ENCODE results near the gene CATSPERB. TPM values are rescaled to one million over a fixed set of nuclear protein-coding genes. Genes with fewer than 3 reads are reported as not detected.

The CATSPERB gene
- total and polyA plus RNA-seq, 2 experiments from 2014 or later: 0.27 to 0.38 TPM

DNA sequence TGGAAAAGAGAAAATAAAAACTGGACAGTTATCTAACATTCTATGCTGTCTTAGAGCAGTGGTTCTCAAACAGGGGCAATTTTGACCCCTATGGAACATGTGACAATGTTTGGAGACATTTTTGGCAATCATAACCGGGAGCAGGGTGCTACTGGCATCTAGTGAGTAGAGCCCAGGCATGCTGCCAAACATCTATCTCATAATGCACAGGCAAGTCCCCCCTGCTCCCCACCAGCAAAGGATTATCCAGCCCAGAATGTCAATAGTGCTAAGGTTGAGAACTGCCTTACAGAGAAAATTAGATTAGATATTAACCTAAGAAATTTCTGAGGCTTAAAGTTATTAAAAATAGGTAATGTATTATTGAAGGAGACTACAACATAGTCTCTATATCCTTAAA, 22.9 kb upstream of the CATSPERB start:
- Mint-ChIP-seq H3K36me3 (ENCODE audit: low read depth) (no peaks in the 10 kb centered on the region), H3K9me3 (no peaks in the 10 kb centered on the region), H3K4me3 (no peak overlapping the region), H3K27me3 (ENCODE audit: insufficient read depth, low read depth, poor library complexity) (peaks cover 3% of the 10 kb centered on the region), H3K4me1 (peaks cover 11% of the 10 kb centered on the region), H3K27ac (no peak overlapping the region)
- Histone ChIP-seq H2AFZ (no peak overlapping the region), H3K4me3 (no peak overlapping the region), H3F3A (replicated peaks; ENCODE audit: low read depth) (no peaks in the 10 kb centered on the region), H3K27ac (ENCODE audit: low read depth) (no peak overlapping the region), H3K27me3 (ENCODE audit: insufficient read depth) (no peaks in the 10 kb centered on the region), H3K9me2 (ENCODE audit: insufficient read depth) (no peaks in the 10 kb centered on the region), H4K20me1 (replicated peaks; ENCODE audit: insufficient read depth) (no peaks in the 10 kb centered on the region), H3K79me2 (replicated peaks; ENCODE audit: insufficient read depth) (no peaks in the 10 kb centered on the region), H3K36me3 (ENCODE audit: insufficient read depth) (no peaks in the 10 kb centered on the region), H3K4me2 (no peak overlapping the region), H3K4me1 (ENCODE audit: insufficient read depth) (0 out of 2 replicates have a peak, but pooled peaks cover 4% of the 10 kb centered on the region)
- DNase-seq (ENCODE audit: low spot score) (no peak), ATAC-seq (no peak)
- no peak for TF ChIP-seq EZH2phosphoT487 (IDR thresholded peaks at IDR 0.05; ENCODE audit: unreplicated experiment)
- TF ChIP-seq, protein P1, sequence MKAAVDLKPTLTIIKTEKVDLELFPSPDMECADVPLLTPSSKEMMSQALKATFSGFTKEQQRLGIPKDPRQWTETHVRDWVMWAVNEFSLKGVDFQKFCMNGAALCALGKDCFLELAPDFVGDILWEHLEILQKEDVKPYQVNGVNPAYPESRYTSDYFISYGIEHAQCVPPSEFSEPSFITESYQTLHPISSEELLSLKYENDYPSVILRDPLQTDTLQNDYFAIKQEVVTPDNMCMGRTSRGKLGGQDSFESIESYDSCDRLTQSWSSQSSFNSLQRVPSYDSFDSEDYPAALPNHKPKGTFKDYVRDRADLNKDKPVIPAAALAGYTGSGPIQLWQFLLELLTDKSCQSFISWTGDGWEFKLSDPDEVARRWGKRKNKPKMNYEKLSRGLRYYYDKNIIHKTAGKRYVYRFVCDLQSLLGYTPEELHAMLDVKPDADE (IDR thresholded peaks at IDR 0.05): no peak
- no peak for TF ChIP-seq ZNF114 (CRISPR knock-in tag; IDR thresholded peaks at IDR 0.05)
- no peak for TF ChIP-seq CREB1 (CRISPR knock-in tag; IDR thresholded peaks at IDR 0.05; ENCODE audit: low read depth)
- TF ChIP-seq, protein P2, sequence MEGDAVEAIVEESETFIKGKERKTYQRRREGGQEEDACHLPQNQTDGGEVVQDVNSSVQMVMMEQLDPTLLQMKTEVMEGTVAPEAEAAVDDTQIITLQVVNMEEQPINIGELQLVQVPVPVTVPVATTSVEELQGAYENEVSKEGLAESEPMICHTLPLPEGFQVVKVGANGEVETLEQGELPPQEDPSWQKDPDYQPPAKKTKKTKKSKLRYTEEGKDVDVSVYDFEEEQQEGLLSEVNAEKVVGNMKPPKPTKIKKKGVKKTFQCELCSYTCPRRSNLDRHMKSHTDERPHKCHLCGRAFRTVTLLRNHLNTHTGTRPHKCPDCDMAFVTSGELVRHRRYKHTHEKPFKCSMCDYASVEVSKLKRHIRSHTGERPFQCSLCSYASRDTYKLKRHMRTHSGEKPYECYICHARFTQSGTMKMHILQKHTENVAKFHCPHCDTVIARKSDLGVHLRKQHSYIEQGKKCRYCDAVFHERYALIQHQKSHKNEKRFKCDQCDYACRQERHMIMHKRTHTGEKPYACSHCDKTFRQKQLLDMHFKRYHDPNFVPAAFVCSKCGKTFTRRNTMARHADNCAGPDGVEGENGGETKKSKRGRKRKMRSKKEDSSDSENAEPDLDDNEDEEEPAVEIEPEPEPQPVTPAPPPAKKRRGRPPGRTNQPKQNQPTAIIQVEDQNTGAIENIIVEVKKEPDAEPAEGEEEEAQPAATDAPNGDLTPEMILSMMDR (conservative IDR thresholded peaks at IDR 0.05; ENCODE audit: low read depth in 2 of 2): no peak
- TF ChIP-seq ZNF331 (CRISPR knock-in tag; IDR thresholded peaks at IDR 0.05; ENCODE audit: low read depth): no peak
- TF ChIP-seq STAT1 (IDR thresholded peaks at IDR 0.05; ENCODE audit: unreplicated experiment): no peak
- TF ChIP-seq NANOG (IDR thresholded peaks at IDR 0.05; ENCODE audit: borderline replicate concordance): no peak
- no peak for TF ChIP-seq EZH2 (IDR thresholded peaks at IDR 0.05; ENCODE audit: low read depth, unreplicated experiment)
- TF ChIP-seq, protein P3, sequence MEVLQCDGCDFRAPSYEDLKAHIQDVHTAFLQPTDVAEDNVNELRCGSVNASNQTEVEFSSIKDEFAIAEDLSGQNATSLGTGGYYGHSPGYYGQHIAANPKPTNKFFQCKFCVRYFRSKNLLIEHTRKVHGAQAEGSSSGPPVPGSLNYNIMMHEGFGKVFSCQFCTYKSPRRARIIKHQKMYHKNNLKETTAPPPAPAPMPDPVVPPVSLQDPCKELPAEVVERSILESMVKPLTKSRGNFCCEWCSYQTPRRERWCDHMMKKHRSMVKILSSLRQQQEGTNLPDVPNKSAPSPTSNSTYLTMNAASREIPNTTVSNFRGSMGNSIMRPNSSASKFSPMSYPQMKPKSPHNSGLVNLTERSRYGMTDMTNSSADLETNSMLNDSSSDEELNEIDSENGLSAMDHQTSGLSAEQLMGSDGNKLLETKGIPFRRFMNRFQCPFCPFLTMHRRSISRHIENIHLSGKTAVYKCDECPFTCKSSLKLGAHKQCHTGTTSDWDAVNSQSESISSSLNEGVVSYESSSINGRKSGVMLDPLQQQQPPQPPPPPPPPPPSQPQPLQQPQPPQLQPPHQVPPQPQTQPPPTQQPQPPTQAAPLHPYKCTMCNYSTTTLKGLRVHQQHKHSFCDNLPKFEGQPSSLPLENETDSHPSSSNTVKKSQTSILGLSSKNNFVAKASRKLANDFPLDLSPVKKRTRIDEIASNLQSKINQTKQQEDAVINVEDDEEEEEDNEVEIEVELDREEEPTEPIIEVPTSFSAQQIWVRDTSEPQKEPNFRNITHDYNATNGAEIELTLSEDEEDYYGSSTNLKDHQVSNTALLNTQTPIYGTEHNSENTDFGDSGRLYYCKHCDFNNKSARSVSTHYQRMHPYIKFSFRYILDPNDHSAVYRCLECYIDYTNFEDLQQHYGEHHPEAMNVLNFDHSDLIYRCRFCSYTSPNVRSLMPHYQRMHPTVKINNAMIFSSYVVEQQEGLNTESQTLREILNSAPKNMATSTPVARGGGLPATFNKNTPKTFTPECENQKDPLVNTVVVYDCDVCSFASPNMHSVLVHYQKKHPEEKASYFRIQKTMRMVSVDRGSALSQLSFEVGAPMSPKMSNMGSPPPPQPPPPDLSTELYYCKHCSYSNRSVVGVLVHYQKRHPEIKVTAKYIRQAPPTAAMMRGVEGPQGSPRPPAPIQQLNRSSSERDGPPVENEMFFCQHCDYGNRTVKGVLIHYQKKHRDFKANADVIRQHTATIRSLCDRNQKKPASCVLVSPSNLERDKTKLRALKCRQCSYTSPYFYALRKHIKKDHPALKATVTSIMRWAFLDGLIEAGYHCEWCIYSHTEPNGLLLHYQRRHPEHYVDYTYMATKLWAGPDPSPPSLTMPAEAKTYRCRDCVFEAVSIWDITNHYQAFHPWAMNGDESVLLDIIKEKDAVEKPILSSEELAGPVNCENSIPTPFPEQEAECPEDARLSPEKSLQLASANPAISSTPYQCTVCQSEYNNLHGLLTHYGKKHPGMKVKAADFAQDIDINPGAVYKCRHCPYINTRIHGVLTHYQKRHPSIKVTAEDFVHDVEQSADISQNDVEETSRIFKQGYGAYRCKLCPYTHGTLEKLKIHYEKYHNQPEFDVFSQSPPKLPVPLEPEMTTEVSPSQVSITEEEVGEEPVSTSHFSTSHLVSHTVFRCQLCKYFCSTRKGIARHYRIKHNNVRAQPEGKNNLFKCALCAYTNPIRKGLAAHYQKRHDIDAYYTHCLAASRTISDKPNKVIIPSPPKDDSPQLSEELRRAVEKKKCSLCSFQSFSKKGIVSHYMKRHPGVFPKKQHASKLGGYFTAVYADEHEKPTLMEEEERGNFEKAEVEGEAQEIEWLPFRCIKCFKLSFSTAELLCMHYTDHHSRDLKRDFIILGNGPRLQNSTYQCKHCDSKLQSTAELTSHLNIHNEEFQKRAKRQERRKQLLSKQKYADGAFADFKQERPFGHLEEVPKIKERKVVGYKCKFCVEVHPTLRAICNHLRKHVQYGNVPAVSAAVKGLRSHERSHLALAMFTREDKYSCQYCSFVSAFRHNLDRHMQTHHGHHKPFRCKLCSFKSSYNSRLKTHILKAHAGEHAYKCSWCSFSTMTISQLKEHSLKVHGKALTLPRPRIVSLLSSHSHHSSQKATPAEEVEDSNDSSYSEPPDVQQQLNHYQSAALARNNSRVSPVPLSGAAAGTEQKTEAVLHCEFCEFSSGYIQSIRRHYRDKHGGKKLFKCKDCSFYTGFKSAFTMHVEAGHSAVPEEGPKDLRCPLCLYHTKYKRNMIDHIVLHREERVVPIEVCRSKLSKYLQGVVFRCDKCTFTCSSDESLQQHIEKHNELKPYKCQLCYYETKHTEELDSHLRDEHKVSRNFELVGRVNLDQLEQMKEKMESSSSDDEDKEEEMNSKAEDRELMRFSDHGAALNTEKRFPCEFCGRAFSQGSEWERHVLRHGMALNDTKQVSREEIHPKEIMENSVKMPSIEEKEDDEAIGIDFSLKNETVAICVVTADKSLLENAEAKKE (CRISPR knock-in tag; IDR thresholded peaks at IDR 0.05): no peak
- TF ChIP-seq, protein P4, sequence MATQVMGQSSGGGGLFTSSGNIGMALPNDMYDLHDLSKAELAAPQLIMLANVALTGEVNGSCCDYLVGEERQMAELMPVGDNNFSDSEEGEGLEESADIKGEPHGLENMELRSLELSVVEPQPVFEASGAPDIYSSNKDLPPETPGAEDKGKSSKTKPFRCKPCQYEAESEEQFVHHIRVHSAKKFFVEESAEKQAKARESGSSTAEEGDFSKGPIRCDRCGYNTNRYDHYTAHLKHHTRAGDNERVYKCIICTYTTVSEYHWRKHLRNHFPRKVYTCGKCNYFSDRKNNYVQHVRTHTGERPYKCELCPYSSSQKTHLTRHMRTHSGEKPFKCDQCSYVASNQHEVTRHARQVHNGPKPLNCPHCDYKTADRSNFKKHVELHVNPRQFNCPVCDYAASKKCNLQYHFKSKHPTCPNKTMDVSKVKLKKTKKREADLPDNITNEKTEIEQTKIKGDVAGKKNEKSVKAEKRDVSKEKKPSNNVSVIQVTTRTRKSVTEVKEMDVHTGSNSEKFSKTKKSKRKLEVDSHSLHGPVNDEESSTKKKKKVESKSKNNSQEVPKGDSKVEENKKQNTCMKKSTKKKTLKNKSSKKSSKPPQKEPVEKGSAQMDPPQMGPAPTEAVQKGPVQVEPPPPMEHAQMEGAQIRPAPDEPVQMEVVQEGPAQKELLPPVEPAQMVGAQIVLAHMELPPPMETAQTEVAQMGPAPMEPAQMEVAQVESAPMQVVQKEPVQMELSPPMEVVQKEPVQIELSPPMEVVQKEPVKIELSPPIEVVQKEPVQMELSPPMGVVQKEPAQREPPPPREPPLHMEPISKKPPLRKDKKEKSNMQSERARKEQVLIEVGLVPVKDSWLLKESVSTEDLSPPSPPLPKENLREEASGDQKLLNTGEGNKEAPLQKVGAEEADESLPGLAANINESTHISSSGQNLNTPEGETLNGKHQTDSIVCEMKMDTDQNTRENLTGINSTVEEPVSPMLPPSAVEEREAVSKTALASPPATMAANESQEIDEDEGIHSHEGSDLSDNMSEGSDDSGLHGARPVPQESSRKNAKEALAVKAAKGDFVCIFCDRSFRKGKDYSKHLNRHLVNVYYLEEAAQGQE (IDR thresholded peaks at IDR 0.05; ENCODE audit: unreplicated experiment): no peak
- TF ChIP-seq POLR2AphosphoS5 (IDR thresholded peaks at IDR 0.05; ENCODE audit: low read depth): no peak
- TF ChIP-seq JUNB (IDR thresholded peaks at IDR 0.05; ENCODE audit: unreplicated experiment): no peak

Measured in GM23338 (cell line).